A673 (cell line): ENCODE data around the gene ZNF460. TPM values are rescaled to one million over a fixed set of nuclear protein-coding genes. Genes with fewer than 3 reads are reported as not detected.
A peak's percentile ranks its signal among the peaks of the same experiment; 100 is the strongest.

Experiments
- BruUV-seq: library from RNA; stranded (reverse); fragments of 400-500 nt; replicated peaks from 2 replicates; lab custom pipeline; 2021; lab: Mats Ljungman, UMichigan
- CTCF ChIA-PET: fragments of 300-600 bp; sonication (Branson Sonifier 250); formaldehyde crosslinking; loops from one replicate; lab custom pipeline; 2022; ENCODE audit warnings: antibody characterized with exemption; lab: Charles Lee
- POLR2A ChIA-PET: fragments of 300-600 bp; sonication (Branson Sonifier 250); formaldehyde crosslinking; loops from one replicate; lab custom pipeline; 2022; ENCODE audit warnings: antibody characterized with exemption; ENCODE audit not compliant: low non-redundant PET; lab: Charles Lee
- DNase-seq: peaks from one replicate; pipeline ENCODE4 v3.0.0-alpha.2; 2015; ENCODE audit warnings: low spot score
- H3K27ac ChIP-seq: fragments of 200-600 bp; sonication (generic); 2 replicates; pipeline ENCODE4 v1.5.1; 2016; ENCODE audit warnings: mixed run types, low read depth, mild to moderate bottlenecking, mixed read lengths, antibody characterized with exemption, low read length; ENCODE audit not compliant: poor library complexity, severe bottlenecking
- H3K27me3 ChIP-seq: fragments of 200-600 bp; sonication (generic); replicated peaks from 2 replicates; pipeline ENCODE4 v1.6.1; 2017; ENCODE audit warnings: mixed run types, low read depth, mild to moderate bottlenecking, mixed read lengths, antibody characterized with exemption, low read length; ENCODE audit not compliant: insufficient read depth, poor library complexity
- H3K36me3 ChIP-seq: fragments of 200-600 bp; sonication (generic); 2 replicates; pipeline ENCODE4 v1.6.1; 2016; ENCODE audit warnings: mixed run types, mild to moderate bottlenecking, mixed read lengths, antibody characterized with exemption, low read length; ENCODE audit not compliant: insufficient read depth, poor library complexity, severe bottlenecking
- H3K4me1 ChIP-seq: fragments of 200-600 bp; sonication (generic); 2 replicates; pipeline ENCODE4 v1.6.1; 2017; ENCODE audit warnings: mixed run types, mild to moderate bottlenecking, mixed read lengths, antibody characterized with exemption, low read length; ENCODE audit not compliant: insufficient read depth, poor library complexity, severe bottlenecking
- H3K4me3 ChIP-seq: fragments of 200-600 bp; sonication (generic); 2 replicates; pipeline ENCODE4 v1.5.1; 2016; ENCODE audit warnings: low read depth, mixed run types, mild to moderate bottlenecking, mixed read lengths, low read length; ENCODE audit not compliant: poor library complexity, severe bottlenecking
- H3K9me3 ChIP-seq: fragments of 200-600 bp; sonication (generic); 2 replicates; pipeline ENCODE4 v1.6.1; 2016; ENCODE audit warnings: mixed run types, low read depth, mild to moderate bottlenecking, mixed read lengths, antibody characterized with exemption, low read length; ENCODE audit not compliant: poor library complexity, severe bottlenecking
- EZH2 ChIP-seq: fragments of 200-600 bp; sonication (generic); IDR thresholded peaks from 2 replicates; pipeline ENCODE4 v1.6.1; 2017; ENCODE audit warnings: borderline replicate concordance, low read depth, mild to moderate bottlenecking, mixed read lengths, antibody characterized with exemption, low read length; ENCODE audit not compliant: poor library complexity, severe bottlenecking
- intact Hi-C: fragments of 100-400 bp; cut with micrococcal nuclease; formaldehyde crosslinking; loops from one replicate; pipeline ENCODE4 v1.10.0; 2022; ENCODE audit not compliant: unreplicated experiment
- total RNA-seq: library from RNA; stranded (reverse); gene quantifications from 2 replicates; pipeline ENCODE4 v1.2.3, GENCODE V29; 2021
- TF ChIP-seq, protein P1 (sequence below): fragments of 300-800, 200-600 bp; sonication (generic); conservative IDR thresholded peaks from 2 replicates; pipeline ENCODE4 v1.5.1; 2017; ENCODE audit warnings: low read depth, mild to moderate bottlenecking, antibody characterized with exemption, low read length, moderate library complexity, mixed read lengths

ZNF460 gene
- total RNA-seq, 1 experiment from 2014 or later = 58.4 TPM

DNA sequence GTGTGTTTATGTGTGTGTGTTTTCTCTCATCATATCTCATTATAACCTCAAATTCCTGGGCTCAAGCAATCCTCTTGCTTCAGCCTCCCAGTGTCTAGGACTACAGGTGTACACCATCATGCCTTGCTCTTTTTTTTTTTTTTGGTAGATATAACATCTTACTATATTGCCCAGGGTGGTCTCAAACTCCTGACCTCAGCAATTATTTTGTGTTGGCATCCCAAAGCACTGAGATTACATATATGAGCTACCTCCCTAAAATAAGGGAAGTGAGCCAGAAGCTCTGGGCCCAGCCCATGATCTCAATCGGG lies 39.5 kb downstream of the ZNF460 start:
- BruUV-seq = no TSS peak
- peaks cover 36% of the 10 kb centered on the region for H3K27me3 ChIP-seq
- peaks cover 11% of the 10 kb centered on the region for H3K36me3 ChIP-seq
- POLR2A ChIA-PET = no interaction called here
- no peaks in the 10 kb centered on the region for H3K9me3 ChIP-seq
- no peaks in the 10 kb centered on the region for H3K4me1 ChIP-seq
- TF ChIP-seq, protein P1, sequence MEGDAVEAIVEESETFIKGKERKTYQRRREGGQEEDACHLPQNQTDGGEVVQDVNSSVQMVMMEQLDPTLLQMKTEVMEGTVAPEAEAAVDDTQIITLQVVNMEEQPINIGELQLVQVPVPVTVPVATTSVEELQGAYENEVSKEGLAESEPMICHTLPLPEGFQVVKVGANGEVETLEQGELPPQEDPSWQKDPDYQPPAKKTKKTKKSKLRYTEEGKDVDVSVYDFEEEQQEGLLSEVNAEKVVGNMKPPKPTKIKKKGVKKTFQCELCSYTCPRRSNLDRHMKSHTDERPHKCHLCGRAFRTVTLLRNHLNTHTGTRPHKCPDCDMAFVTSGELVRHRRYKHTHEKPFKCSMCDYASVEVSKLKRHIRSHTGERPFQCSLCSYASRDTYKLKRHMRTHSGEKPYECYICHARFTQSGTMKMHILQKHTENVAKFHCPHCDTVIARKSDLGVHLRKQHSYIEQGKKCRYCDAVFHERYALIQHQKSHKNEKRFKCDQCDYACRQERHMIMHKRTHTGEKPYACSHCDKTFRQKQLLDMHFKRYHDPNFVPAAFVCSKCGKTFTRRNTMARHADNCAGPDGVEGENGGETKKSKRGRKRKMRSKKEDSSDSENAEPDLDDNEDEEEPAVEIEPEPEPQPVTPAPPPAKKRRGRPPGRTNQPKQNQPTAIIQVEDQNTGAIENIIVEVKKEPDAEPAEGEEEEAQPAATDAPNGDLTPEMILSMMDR = no peak
- no peak for TF ChIP-seq EZH2
- H3K4me3 ChIP-seq = peak overlapping the region; percentile 93
- H3K27ac ChIP-seq = peak overlapping the region; percentile 88
- intact Hi-C loops = no loop called here
- DNase-seq = no peak
- CTCF ChIA-PET = no interaction called here

DNA sequence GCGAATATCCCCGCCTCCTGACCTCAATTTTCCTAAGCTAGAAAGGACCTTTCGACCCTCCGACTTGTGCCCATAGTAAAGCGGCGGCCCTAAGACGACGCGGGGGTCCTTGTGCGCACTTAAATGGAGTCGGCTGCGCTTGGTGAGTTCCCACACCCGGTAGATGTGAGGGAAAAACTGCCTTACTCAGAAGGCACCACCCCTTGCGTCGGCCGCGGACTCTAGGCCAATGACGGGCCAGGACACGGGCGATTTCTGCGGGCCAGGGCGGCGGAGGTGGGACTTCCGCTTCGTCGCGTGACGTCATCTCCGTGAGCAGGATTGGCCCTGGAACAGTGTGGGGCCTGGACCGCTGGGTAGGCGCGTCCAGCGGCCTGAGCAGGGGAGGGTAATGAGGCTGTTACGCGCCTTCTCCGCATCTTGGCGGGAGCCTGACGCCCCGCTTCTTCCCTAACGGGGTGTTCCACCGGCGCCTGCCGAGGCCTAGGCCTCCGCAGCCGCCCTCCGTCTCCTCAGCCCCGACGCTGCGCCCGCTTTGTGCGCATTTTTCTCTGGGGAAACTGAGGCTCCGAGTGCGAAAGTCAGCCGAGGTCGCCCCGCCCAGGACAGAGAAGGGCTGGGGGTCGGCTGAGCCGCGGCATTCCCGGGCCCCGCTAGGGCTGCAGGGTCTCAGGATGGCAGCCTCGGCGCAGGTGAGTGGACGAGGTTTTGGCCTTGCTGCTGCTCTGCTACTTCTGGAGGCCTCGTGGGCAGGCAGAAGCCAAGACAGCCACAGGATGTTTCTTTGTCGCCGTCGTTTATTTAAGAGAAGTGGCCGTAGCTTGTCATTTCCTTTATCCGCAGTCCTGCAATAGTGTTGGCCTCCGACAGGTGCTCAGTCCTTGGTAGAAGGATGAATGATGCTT lies 40.1 kb downstream of the ZNF460 start, which contains the start of gene ZNF543:
Gene ZNF543, plus strand, starts transcription at position 293 of the 905 bp plus-strand sequence. Its CDS starts 382 bp downstream, at position 675.
- Histone ChIP-seq H3K4me1 (no peaks in the 10 kb centered on the region), H3K27me3 (peaks cover 30% of the 10 kb centered on the region), H3K9me3 (no peaks in the 10 kb centered on the region), H3K27ac (peak within 1 kb of the TSS; percentile 88), H3K36me3 (peaks cover 17% of the 10 kb centered on the region), H3K4me3 (peak within 1 kb of the TSS; percentile 93)
- intact Hi-C loops = no loop called here
- BruUV-seq = no TSS peak
- DNase-seq = peak; percentile 98
- CTCF ChIA-PET = no interaction called here
- TF ChIP-seq, protein P1 = no peak
- TF ChIP-seq EZH2 = no peak
- POLR2A ChIA-PET = no interaction called here

DNA sequence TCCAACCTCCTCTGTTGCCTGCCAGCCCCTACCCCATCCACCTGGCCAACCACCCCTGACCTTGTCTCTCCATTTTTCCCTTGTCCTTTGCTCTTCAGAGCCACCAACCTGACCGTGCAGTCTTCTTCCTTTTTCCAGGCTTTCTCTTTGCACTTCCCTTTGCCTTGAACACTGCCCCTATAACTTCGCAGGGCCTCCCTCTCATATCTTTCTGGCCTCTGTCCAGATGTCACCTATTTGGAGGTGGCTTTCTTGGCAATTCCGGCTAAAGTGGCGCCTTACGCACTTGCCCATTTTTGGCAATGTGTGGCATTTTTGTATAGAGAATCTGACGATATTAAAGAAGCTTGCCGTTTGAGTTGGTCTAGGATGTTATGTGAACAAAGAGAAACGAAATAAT lies 40.8 kb downstream of the ZNF460 start:
- no peak for TF ChIP-seq EZH2
- TF ChIP-seq, protein P1 = no peak
- DNase-seq = no peak
- Histone ChIP-seq H3K36me3 (peaks cover 22% of the 10 kb centered on the region), H3K4me3 (peak overlapping the region; percentile 93), H3K27me3 (peaks cover 23% of the 10 kb centered on the region), H3K9me3 (no peaks in the 10 kb centered on the region), H3K27ac (peak overlapping the region; percentile 88), H3K4me1 (no peaks in the 10 kb centered on the region)
- CTCF ChIA-PET = no interaction called here
- POLR2A ChIA-PET = no interaction called here
- BruUV-seq = no TSS peak
- intact Hi-C loops = no loop called here
